ENCODE measurements around the gene MCF2L.
A peak's percentile ranks its signal among the peaks of the same experiment; 100 is the strongest.

MCF2L gene

DNA sequence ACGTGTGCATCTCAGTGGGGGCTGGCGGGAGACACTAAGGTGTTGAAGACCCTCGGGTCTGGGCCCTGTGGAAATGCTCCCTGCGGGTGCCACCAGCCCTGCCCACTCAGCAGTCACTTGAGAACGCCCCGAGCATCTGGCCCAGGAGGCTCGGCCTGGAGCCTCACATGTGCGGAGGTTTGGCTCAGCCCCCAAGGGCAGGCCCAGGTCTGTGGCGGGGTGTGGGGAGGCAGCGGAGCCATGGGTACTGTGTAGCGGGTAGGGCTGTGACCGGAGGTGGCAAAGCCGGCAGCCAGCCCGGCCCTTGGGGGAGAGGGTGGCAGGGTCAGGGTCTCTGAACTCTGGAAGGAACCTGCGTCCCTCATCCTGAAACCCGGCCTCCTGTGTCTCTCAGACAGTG lies 37.6 kb downstream of the MCF2L start:
- no peak for DNase-seq (ENCODE audit: low read depth)
- TF ChIP-seq, protein P1, sequence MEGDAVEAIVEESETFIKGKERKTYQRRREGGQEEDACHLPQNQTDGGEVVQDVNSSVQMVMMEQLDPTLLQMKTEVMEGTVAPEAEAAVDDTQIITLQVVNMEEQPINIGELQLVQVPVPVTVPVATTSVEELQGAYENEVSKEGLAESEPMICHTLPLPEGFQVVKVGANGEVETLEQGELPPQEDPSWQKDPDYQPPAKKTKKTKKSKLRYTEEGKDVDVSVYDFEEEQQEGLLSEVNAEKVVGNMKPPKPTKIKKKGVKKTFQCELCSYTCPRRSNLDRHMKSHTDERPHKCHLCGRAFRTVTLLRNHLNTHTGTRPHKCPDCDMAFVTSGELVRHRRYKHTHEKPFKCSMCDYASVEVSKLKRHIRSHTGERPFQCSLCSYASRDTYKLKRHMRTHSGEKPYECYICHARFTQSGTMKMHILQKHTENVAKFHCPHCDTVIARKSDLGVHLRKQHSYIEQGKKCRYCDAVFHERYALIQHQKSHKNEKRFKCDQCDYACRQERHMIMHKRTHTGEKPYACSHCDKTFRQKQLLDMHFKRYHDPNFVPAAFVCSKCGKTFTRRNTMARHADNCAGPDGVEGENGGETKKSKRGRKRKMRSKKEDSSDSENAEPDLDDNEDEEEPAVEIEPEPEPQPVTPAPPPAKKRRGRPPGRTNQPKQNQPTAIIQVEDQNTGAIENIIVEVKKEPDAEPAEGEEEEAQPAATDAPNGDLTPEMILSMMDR (IDR thresholded peaks at IDR 0.05; ENCODE audit: control insufficient read depth, extremely low read depth, insufficient read depth), result no peak
- H3K4me3 ChIP-seq (ENCODE audit: low read depth, low read length), result no peak overlapping the region

DNA sequence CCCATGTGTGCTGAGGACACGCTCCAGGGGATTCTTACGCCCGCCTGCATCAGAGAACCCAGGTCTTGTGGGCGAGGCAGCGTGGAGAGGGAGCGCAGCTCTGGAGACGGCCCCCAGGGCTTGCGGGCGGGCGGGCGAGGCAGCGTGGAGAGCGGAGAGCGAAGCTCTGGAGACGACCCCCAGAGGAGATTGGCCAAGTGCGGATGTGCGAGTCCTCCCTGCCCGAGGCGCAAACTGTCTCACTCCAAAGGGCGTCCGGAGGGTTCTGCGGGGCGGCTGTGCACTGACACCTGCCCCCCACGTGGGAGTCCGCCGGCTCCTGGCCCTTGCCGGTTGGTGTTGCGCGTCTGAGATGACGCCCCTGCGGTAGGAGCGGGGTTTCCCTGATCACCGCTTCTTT lies 39.8 kb downstream of the MCF2L start:
- no peak overlapping the region for H3K4me3 ChIP-seq (ENCODE audit: low read depth, low read length)
- TF ChIP-seq, protein P1 (IDR thresholded peaks at IDR 0.05; ENCODE audit: control insufficient read depth, extremely low read depth, insufficient read depth), result no peak
- DNase-seq (ENCODE audit: low read depth), result no peak

DNA sequence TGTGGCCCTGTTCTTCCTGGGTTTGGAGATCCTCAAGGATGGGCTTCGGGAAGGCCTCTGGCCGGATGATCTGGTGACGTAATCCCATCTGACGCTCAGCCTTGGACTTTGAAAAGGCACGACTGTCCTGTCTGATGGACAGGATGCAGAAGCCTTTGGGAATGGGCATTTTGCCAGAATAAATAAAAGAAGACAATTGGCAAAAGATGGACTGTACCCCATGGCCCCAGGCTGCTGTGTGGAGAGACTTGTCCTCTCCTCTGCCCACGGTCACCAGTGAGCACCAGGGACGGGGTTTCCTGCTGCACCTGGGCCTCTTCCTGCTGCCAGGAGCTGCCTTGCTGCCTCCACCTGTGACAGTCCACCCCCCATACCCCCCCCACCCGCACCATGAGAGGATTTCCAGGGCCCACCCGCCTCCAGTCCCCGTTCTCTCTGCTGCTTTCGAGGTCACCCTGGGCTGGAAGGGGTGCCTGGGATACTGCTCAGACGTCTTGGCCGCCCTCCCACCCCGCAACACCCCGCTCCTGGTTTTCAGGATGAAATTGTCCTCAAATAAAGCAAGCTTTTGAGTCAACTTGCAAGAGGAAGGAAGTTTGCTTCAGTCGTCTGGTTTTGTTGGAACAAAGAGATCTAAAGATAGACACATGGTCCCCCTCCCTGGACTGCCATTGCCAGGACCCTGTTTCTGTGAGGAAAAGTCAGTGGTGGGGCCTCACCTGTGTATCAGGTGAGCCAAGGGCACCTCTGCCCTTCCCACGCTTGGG lies 40.9 kb downstream of the MCF2L start:
- TF ChIP-seq, protein P1 (IDR thresholded peaks at IDR 0.05; ENCODE audit: control insufficient read depth, extremely low read depth, insufficient read depth), result no peak
- no peak overlapping the region for H3K4me3 ChIP-seq (ENCODE audit: low read depth, low read length)
- DNase-seq (ENCODE audit: low read depth), result peak; percentile 77

DNA sequence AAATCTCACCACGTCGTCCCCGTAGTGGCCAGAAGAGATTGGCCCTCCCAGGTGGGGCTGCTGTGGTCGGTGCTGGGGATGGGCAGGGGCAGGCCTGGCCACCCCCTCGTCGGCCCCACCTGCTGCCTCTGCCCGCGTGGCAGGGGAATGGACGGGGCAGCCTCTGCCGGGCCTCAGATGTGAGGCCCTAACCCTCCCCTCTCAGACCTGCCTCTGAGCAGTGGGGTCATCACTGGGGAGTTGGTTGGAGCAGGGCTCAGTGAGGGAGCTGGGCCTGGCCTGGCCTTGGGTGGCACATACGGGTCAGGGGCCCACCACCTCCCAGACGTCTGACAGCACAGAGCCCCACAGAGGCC lies 41.5 kb downstream of the MCF2L start:
- no peak for DNase-seq (ENCODE audit: low read depth)
- H3K4me3 ChIP-seq (ENCODE audit: low read depth, low read length), result no peak overlapping the region
- TF ChIP-seq, protein P1 (IDR thresholded peaks at IDR 0.05; ENCODE audit: control insufficient read depth, extremely low read depth, insufficient read depth), result no peak

DNA sequence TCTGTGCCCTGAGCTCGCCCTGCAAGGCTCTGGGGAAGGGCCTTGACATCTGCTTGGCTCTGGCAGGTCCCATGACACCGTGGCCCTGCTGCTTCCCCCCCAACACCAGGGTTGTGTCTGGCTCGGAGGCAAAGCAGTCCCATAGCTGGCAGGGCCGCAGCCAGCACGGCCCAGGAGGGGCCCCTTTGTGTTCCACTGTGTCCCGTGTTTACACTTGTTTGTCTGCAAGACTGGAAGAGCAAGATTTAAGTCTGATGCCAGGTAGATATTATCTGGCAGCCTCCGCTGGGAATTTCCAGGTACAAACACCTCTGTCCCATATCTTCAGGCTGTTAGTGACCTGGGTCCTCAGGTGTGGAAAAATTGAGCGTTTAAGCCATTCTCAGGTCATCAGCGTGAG lies 44.3 kb downstream of the MCF2L start:
- TF ChIP-seq, protein P1 (IDR thresholded peaks at IDR 0.05; ENCODE audit: control insufficient read depth, extremely low read depth, insufficient read depth), result no peak
- H3K4me3 ChIP-seq (ENCODE audit: low read depth, low read length), result peak overlapping the region; percentile 40
- peak; percentile 93 for DNase-seq (ENCODE audit: low read depth)

DNA sequence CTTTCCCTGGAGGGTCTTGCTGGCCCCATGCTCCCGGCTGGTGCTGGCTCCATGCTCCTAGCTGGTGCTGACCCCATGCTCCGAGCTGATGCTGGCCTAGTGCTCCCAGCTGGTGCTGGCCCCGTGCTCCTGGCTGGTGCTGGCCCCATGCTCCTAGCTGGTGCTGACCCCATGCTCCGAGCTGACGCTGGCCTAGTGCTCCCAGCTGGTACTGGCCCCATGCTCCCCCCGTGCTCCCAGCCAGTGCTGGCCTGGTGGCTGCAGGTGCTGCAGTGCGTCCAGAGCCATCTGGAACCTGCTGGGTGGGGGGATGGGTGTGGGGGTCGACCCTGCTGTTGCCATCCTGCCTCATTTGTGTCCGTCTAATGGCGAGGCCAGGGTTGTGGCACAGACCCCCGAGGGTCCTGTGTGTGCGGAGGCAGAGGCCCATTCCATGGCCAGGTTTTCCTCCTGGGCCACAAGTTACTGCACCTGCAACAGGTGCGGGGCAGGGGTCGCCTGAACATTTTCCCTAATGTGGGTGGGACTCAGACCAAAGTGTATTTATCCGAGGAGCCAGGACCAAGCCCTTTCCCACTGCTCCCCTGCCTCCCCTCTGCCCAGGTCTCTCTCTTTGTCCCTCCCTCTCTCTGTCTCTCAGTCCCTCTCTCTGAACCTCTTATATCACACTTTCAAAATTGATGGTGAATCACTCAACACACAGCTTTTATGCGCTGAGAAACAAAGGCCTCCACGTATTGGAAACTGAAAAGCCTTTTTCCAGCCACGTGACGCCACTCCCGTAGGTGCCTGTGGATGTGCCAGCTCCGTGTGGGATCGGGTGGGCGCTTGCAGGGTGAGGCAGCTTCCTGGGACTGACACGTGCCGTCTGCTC lies 45.1 kb downstream of the MCF2L start:
- TF ChIP-seq, protein P1 (IDR thresholded peaks at IDR 0.05; ENCODE audit: control insufficient read depth, extremely low read depth, insufficient read depth), result no peak
- no peak for DNase-seq (ENCODE audit: low read depth)
- peak overlapping the region; percentile 40 for H3K4me3 ChIP-seq (ENCODE audit: low read depth, low read length)
